Muscle of back (tissue), 11 donors: ENCODE results near the gene SND1. TPM values are rescaled to one million over a fixed set of nuclear protein-coding genes. Genes with fewer than 3 reads are reported as not detected.
A peak's percentile ranks its signal among the peaks of the same experiment; 100 is the strongest.
"Not testable (repeated sequence)": the region's sequence is repeated elsewhere in the genome, so short reads cannot be mapped to it uniquely, and the experiment has no call there.

Experiments
- DNase-seq, 3 donors: peaks; one replicate each; pipeline versions ENCODE4 v3.0.0 to v3.0.0-alpha.2; 2013
- polyA plus RNA-seq, 10 donors: library from polyadenylated mRNA; unstranded; fragments of 120-200 nt; gene quantifications; one replicate each; pipeline ENCODE4 v1.2.1, GENCODE V29; 2013; ENCODE audit not compliant: insufficient read length in 10 of 10

SND1 gene
- polyA plus RNA-seq, 10 donors = 79.0 to 120 (median 98.4) TPM

GRCh38 chr7:127828843-127829500, 177.0 kb downstream of the SND1 start:
- DNase-seq = no peak

GRCh38 chr7:127831318-127832219, 179.6 kb downstream of the SND1 start:
- peak in 1 of 3 donors; percentile 45 for DNase-seq

- no peak for DNase-seq
Measured at GRCh38 chr7:127832592-127832991, 180.6 kb downstream of the SND1 start.

GRCh38 chr7:127833641-127834040, 181.6 kb downstream of the SND1 start:
- no peak for DNase-seq

GRCh38 chr7:127835679-127836078, 183.7 kb downstream of the SND1 start:
- DNase-seq = no peak

- not testable (repeated sequence) for DNase-seq
Measured at GRCh38 chr7:127837816-127838410, 185.9 kb downstream of the SND1 start.

- DNase-seq = peak in 2 of 3 donors; percentile 27 to 56
Measured at GRCh38 chr7:127838816-127839415, 186.9 kb downstream of the SND1 start.

- DNase-seq = no peak
Measured at GRCh38 chr7:127840226-127840951, 188.4 kb downstream of the SND1 start.

- DNase-seq = no peak
Measured at GRCh38 chr7:127844165-127844564, 192.2 kb downstream of the SND1 start.

GRCh38 chr7:127844707-127845331, 192.8 kb downstream of the SND1 start:
- peak in 2 of 3 donors; percentile 48 to 54 for DNase-seq

- DNase-seq = no peak
Measured at GRCh38 chr7:127845522-127846214, 193.7 kb downstream of the SND1 start.

- DNase-seq = no peak
Measured at GRCh38 chr7:127847641-127848040, 195.6 kb downstream of the SND1 start.

GRCh38 chr7:127848241-127848640, 196.2 kb downstream of the SND1 start:
- DNase-seq = no peak

- no peak for DNase-seq
Measured at GRCh38 chr7:127850195-127850594, 198.2 kb downstream of the SND1 start.

- DNase-seq = no peak
Measured at GRCh38 chr7:127854383-127854782, 202.4 kb downstream of the SND1 start.

- no peak for DNase-seq
Measured at GRCh38 chr7:127857464-127857841, 205.5 kb downstream of the SND1 start.

GRCh38 chr7:127858091-127858914, 206.3 kb downstream of the SND1 start:
- DNase-seq = no peak

- DNase-seq = no peak
Measured at GRCh38 chr7:127858915-127859189, 206.9 kb downstream of the SND1 start.

- no peak for DNase-seq
Measured at GRCh38 chr7:127859330-127859729, 207.3 kb downstream of the SND1 start.

- DNase-seq = no peak
Measured at GRCh38 chr7:127862525-127862924, 210.5 kb downstream of the SND1 start.
